HEK293 (cell line): ENCODE measurements around the gene CFAP58.

ENCODE experiments used
- CTCF ChIA-PET: fragments of 350-600 bp; formaldehyde crosslinking; extraction: SDS; loops from one replicate; lab custom pipeline; 2021; ENCODE audit warnings: antibody characterized with exemption; lab: Yijun Ruan, JAX
- POLR2A ChIA-PET: fragments of 300-600 bp; formaldehyde crosslinking; extraction: SDS; loops from one replicate; lab custom pipeline; 2020; ENCODE audit warnings: antibody characterized with exemption, inconsistent platforms; lab: Yijun Ruan, JAX
- H3K27ac ChIP-seq: fragments of 200-500 bp; sonication (Bioruptor generic); 2 replicates; pipeline ENCODE4 v1.5.1; 2014; ENCODE audit warnings: low read depth, low read length, control low read depth, inconsistent platforms; ENCODE audit errors: extremely low read depth
- H3K36me3 ChIP-seq, 2 experiments: fragments of 200-500 bp in 1 of 2; sonication (Bioruptor generic) in 1 of 2; 1 replicate in 1 of 2; 2 replicates in 1 of 2; pipeline ENCODE4 v1.5.1; 2014 to 2017; ENCODE audit warnings: inconsistent platforms in 2 of 2, low read length in 2 of 2; ENCODE audit not compliant: control insufficient read depth in 2 of 2, insufficient read depth in 1 of 2
- H3K4me1 ChIP-seq: fragments of 200-500 bp; sonication (Bioruptor generic); 2 replicates; pipeline ENCODE4 v1.5.1; 2014; ENCODE audit warnings: mild to moderate bottlenecking, low read length, inconsistent platforms; ENCODE audit not compliant: control insufficient read depth, insufficient read depth
- H3K4me3 ChIP-seq: 2 replicates; pipeline ENCODE4 v1.5.1; 2011; ENCODE audit warnings: low read depth, mild to moderate bottlenecking, control low read depth, low read length, moderate library complexity
- H3K9me3 ChIP-seq: fragments of 200-500 bp; sonication (Bioruptor generic); 2 replicates; pipeline ENCODE4 v1.5.1; 2014; ENCODE audit warnings: low read depth, low read length, inconsistent platforms; ENCODE audit not compliant: control insufficient read depth, insufficient read depth
- FEZF1 ChIP-seq: fragments of 450-650 bp; formaldehyde crosslinking; IDR thresholded peaks from 2 replicates; pipeline ENCODE4 v1.5.1; 2016; ENCODE audit warnings: missing biosample characterization, missing genetic modification characterization
- HOXD13 ChIP-seq: sonication (generic); formaldehyde crosslinking; IDR thresholded peaks from 2 replicates; pipeline ENCODE4 v1.8.0; 2022; ENCODE audit warnings: missing genetic modification reagents, borderline replicate concordance
- KLF10 ChIP-seq: fragments of 450-650 bp; IDR thresholded peaks from 2 replicates; pipeline ENCODE4 v1.5.1; 2018; ENCODE audit warnings: missing biosample characterization, mild to moderate bottlenecking, missing genetic modification characterization
- KLF16 ChIP-seq: fragments of 450-650 bp; formaldehyde crosslinking; IDR thresholded peaks from 2 replicates; pipeline ENCODE4 v1.5.1; 2017; ENCODE audit warnings: missing biosample characterization, missing genetic modification characterization
- PBX3 ChIP-seq: sonication (generic); formaldehyde crosslinking; IDR thresholded peaks from 2 replicates; pipeline ENCODE4 v1.8.1; 2022; ENCODE audit warnings: mild to moderate bottlenecking, moderate library complexity, missing genetic modification reagents
- PRDM4 ChIP-seq: fragments of 450-650 bp; formaldehyde crosslinking; IDR thresholded peaks from 2 replicates; pipeline ENCODE4 v1.5.1; 2017; ENCODE audit warnings: missing biosample characterization, missing genetic modification characterization
- ZBTB1 ChIP-seq: fragments of 450-650 bp; formaldehyde crosslinking; IDR thresholded peaks from 2 replicates; pipeline ENCODE4 v1.5.1; 2016; ENCODE audit warnings: missing biosample characterization, missing genetic modification characterization
- ZNF140 ChIP-seq: fragments of 450-650 bp; formaldehyde crosslinking; IDR thresholded peaks from 2 replicates; pipeline ENCODE4 v1.5.1; 2016; ENCODE audit warnings: missing biosample characterization, missing genetic modification characterization
- ZNF16 ChIP-seq: fragments of 450-650 bp; formaldehyde crosslinking; IDR thresholded peaks from 2 replicates; pipeline ENCODE4 v1.5.1; 2016; ENCODE audit warnings: low read depth, missing biosample characterization, missing genetic modification characterization
- ZNF521 ChIP-seq: fragments of 450-650 bp; formaldehyde crosslinking; IDR thresholded peaks from 2 replicates; pipeline ENCODE4 v1.5.1; 2017; ENCODE audit warnings: missing biosample characterization, mild to moderate bottlenecking, missing genetic modification characterization
- ZNF560 ChIP-seq: fragments of 450-650 bp; formaldehyde crosslinking; IDR thresholded peaks from 2 replicates; pipeline ENCODE4 v1.5.1; 2017; ENCODE audit warnings: missing biosample characterization, missing genetic modification characterization, borderline replicate concordance
- ZNF596 ChIP-seq: fragments of 450-650 bp; IDR thresholded peaks from 2 replicates; pipeline ENCODE4 v1.5.0; 2018; ENCODE audit warnings: missing biosample characterization, mild to moderate bottlenecking, missing genetic modification characterization, moderate library complexity
- ZNF768 ChIP-seq: fragments of 450-650 bp; formaldehyde crosslinking; IDR thresholded peaks from 2 replicates; pipeline ENCODE4 v1.5.1; 2018; ENCODE audit warnings: missing biosample characterization, mild to moderate bottlenecking, missing genetic modification characterization
- ZSCAN23 ChIP-seq: fragments of 450-650 bp; formaldehyde crosslinking; IDR thresholded peaks from 2 replicates; pipeline ENCODE4 v1.5.1; 2016; ENCODE audit warnings: missing biosample characterization, missing genetic modification characterization
- ZSCAN4 ChIP-seq: fragments of 450-650 bp; formaldehyde crosslinking; IDR thresholded peaks from 2 replicates; pipeline ENCODE4 v1.5.1; 2017; ENCODE audit warnings: missing biosample characterization, missing genetic modification characterization
- TF ChIP-seq, protein P1 (sequence below): fragments of 450-650 bp; formaldehyde crosslinking; IDR thresholded peaks from 2 replicates; pipeline ENCODE4 v1.5.1; 2016; ENCODE audit warnings: missing biosample characterization, missing genetic modification characterization
- TF ChIP-seq, protein P2 (sequence below): fragments of 450-650 bp; formaldehyde crosslinking; IDR thresholded peaks from 2 replicates; pipeline ENCODE4 v1.5.1; 2016; ENCODE audit warnings: missing biosample characterization, missing genetic modification characterization
- TF ChIP-seq, protein P3 (sequence below): fragments of 450-650 bp; formaldehyde crosslinking; IDR thresholded peaks from 2 replicates; pipeline ENCODE4 v1.5.1; 2017; ENCODE audit warnings: missing biosample characterization, missing genetic modification characterization

Gene CFAP58

GRCh38 chr10:104478380-104478779 lies 124.7 kb downstream of the CFAP58 start (continued):
- TF ChIP-seq PRDM4 (tag by site-specific recombination): no peak
- no peak for TF ChIP-seq KLF16
- no peak for TF ChIP-seq ZNF521 (tag by site-specific recombination)
- TF ChIP-seq, protein P1, sequence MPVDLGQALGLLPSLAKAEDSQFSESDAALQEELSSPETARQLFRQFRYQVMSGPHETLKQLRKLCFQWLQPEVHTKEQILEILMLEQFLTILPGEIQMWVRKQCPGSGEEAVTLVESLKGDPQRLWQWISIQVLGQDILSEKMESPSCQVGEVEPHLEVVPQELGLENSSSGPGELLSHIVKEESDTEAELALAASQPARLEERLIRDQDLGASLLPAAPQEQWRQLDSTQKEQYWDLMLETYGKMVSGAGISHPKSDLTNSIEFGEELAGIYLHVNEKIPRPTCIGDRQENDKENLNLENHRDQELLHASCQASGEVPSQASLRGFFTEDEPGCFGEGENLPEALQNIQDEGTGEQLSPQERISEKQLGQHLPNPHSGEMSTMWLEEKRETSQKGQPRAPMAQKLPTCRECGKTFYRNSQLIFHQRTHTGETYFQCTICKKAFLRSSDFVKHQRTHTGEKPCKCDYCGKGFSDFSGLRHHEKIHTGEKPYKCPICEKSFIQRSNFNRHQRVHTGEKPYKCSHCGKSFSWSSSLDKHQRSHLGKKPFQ: no peak
- TF ChIP-seq PBX3 (CRISPR knock-in tag): no peak
- TF ChIP-seq FEZF1: no peak
- TF ChIP-seq ZNF768 (tag by site-specific recombination): no peak
- TF ChIP-seq ZNF140 (tag by site-specific recombination): no peak
- TF ChIP-seq, protein P2, sequence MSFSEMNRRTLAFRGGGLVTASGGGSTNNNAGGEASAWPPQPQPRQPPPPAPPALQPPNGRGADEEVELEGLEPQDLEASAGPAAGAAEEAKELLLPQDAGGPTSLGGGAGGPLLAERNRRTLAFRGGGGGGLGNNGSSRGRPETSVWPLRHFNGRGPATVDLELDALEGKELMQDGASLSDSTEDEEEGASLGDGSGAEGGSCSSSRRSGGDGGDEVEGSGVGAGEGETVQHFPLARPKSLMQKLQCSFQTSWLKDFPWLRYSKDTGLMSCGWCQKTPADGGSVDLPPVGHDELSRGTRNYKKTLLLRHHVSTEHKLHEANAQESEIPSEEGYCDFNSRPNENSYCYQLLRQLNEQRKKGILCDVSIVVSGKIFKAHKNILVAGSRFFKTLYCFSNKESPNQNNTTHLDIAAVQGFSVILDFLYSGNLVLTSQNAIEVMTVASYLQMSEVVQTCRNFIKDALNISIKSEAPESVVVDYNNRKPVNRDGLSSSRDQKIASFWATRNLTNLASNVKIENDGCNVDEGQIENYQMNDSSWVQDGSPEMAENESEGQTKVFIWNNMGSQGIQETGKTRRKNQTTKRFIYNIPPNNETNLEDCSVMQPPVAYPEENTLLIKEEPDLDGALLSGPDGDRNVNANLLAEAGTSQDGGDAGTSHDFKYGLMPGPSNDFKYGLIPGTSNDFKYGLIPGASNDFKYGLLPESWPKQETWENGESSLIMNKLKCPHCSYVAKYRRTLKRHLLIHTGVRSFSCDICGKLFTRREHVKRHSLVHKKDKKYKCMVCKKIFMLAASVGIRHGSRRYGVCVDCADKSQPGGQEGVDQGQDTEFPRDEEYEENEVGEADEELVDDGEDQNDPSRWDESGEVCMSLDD: no peak
- TF ChIP-seq ZBTB1: no peak

DNA sequence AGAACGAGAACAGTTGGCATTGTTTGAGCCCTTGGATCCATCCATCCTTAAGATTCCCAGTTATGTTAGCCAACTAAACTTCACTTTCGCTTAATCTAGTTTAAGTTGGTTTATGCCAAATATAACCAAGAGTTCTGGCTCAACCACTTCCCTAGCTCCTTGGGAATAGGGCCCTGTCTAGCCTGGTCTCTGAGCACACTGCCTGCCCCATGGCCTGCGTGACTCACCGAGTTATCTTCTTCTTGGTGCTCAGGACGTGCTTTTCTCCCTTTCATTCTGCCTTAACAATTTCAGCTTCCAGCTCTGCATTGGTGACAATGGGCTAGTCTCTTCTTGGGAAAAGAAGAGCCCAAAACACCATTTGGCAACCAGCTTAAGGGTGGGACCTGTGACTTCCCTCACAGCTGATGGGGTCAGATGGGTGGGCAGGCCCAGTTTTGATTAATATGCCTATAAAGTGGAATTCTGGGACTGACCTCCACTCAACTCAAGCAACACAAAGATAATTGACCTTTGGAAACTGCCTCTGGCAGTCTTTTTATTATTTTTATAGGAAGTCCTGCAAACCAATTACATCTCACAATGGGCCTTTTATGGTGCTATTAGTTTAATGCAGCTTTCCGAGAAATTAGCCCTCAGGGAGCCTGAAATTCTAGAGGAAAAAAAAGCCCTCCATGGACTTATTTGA lies 126.4 kb downstream of the CFAP58 start:
- no peak overlapping the region for H3K4me3 ChIP-seq
- TF ChIP-seq ZNF16 (tag by site-specific recombination) (no peak), FEZF1 (peak; percentile 20; the same call in 1 of the 2 replicates), KLF10 (tag by site-specific recombination) (no peak), ZSCAN4 (tag by site-specific recombination) (no peak), HOXD13 (CRISPR knock-in tag) (0 out of 2 replicates have a peak, but pooled peaks have one; percentile 23), PRDM4 (tag by site-specific recombination) (no peak), ZSCAN23 (tag by site-specific recombination) (no peak), ZNF596 (tag by site-specific recombination) (peak; percentile 69; the same call in 1 of the 2 replicates), ZNF560 (tag by site-specific recombination) (no peak)
- TF ChIP-seq, protein P3, sequence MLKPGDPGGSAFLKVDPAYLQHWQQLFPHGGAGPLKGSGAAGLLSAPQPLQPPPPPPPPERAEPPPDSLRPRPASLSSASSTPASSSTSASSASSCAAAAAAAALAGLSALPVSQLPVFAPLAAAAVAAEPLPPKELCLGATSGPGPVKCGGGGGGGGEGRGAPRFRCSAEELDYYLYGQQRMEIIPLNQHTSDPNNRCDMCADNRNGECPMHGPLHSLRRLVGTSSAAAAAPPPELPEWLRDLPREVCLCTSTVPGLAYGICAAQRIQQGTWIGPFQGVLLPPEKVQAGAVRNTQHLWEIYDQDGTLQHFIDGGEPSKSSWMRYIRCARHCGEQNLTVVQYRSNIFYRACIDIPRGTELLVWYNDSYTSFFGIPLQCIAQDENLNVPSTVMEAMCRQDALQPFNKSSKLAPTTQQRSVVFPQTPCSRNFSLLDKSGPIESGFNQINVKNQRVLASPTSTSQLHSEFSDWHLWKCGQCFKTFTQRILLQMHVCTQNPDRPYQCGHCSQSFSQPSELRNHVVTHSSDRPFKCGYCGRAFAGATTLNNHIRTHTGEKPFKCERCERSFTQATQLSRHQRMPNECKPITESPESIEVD: peak; percentile 52
- CTCF ChIA-PET: interaction anchor here (0.7 kb wide), 1 partner anchor 33 kb away, joined by 3 read pairs; no protein-coding TSS in a partner anchor
- no peaks in the 10 kb centered on the region for H3K4me1 ChIP-seq
- no peak overlapping the region; the same call in 1 of the 2 replicates for H3K27ac ChIP-seq
- no peaks in the 10 kb centered on the region for H3K36me3 ChIP-seq
- POLR2A ChIA-PET: no interaction called here
- no peaks in the 10 kb centered on the region for H3K9me3 ChIP-seq
